ENCODE results near the gene EFCAB12. TPM values are rescaled to one million over a fixed set of nuclear protein-coding genes. Genes with fewer than 3 reads are reported as not detected.

Gene EFCAB12
- total and polyA plus RNA-seq, 2 experiments from 2014 or later: 0.19 to 0.20 TPM

GRCh38 chr3:129449279-129450115, 21.1 kb upstream of the EFCAB12 start:
- Histone ChIP-seq H3K9me2 (replicated peaks; ENCODE audit: insufficient read depth) (no peaks in the 10 kb centered on the region), H3K27ac (peak overlapping the region; percentile 8), H3K9me3 (ENCODE audit: low read depth) (no peaks in the 10 kb centered on the region), H3K4me3 (no peak overlapping the region), H3K4me1 (ENCODE audit: insufficient read depth) (peaks cover 20% of the 10 kb centered on the region), H3K36me3 (replicated peaks; ENCODE audit: insufficient read depth, low read depth) (no peaks in the 10 kb centered on the region), H3K4me2 (no peak overlapping the region), H4K20me1 (ENCODE audit: insufficient read depth, poor library complexity, severe bottlenecking) (no peaks in the 10 kb centered on the region), H2AFZ (no peak overlapping the region), H3K27me3 (no peaks in the 10 kb centered on the region), H3K79me2 (peaks cover 9% of the 10 kb centered on the region)
- no peak for DNase-seq (ENCODE audit: low spot score)
- 52% methylated on average over 5 of the region's 5 CpGs for WGBS (ENCODE audit: low lambda C conversion rate, missing lambda C conversion rate)
- TF ChIP-seq CTCF (IDR thresholded peaks at IDR 0.05; ENCODE audit: poor library complexity) (no peak), EZH2 (IDR thresholded peaks at IDR 0.05; ENCODE audit: borderline replicate concordance) (no peak), EZH2phosphoT487 (IDR thresholded peaks at IDR 0.05; ENCODE audit: low read depth, severe bottlenecking, unreplicated experiment) (no peak)

- Histone ChIP-seq H4K20me1 (ENCODE audit: insufficient read depth, poor library complexity, severe bottlenecking) (no peaks in the 10 kb centered on the region), H3K4me2 (peak overlapping the region; percentile 55), H3K36me3 (replicated peaks; ENCODE audit: insufficient read depth, low read depth) (no peaks in the 10 kb centered on the region), H3K9me3 (ENCODE audit: low read depth) (no peaks in the 10 kb centered on the region), H3K27me3 (no peaks in the 10 kb centered on the region), H3K79me2 (peaks cover 13% of the 10 kb centered on the region), H3K4me3 (no peak overlapping the region), H3K4me1 (ENCODE audit: insufficient read depth) (peaks cover 20% of the 10 kb centered on the region), H2AFZ (peak overlapping the region; percentile 51), H3K9me2 (replicated peaks; ENCODE audit: insufficient read depth) (no peaks in the 10 kb centered on the region), H3K27ac (peak overlapping the region; percentile 74)
- no peak for DNase-seq (ENCODE audit: low spot score)
- WGBS (ENCODE audit: low lambda C conversion rate, missing lambda C conversion rate): 77% methylated on average over 18 of the region's 18 CpGs
- TF ChIP-seq CTCF (IDR thresholded peaks at IDR 0.05; ENCODE audit: poor library complexity) (no peak), EZH2phosphoT487 (IDR thresholded peaks at IDR 0.05; ENCODE audit: low read depth, severe bottlenecking, unreplicated experiment) (no peak), EZH2 (IDR thresholded peaks at IDR 0.05; ENCODE audit: borderline replicate concordance) (no peak)
Measured at GRCh38 chr3:129448186-129448895, 19.9 kb upstream of the EFCAB12 start.

- peaks cover 27% of the 10 kb centered on the region for H3K79me2 ChIP-seq
- H3K27ac ChIP-seq: peak overlapping the region; percentile 74
- no peak overlapping the region for H2AFZ ChIP-seq
- no peaks in the 10 kb centered on the region for H3K9me2 ChIP-seq (replicated peaks; ENCODE audit: insufficient read depth)
- no peak overlapping the region for H3K4me3 ChIP-seq
- H3K36me3 ChIP-seq (replicated peaks; ENCODE audit: insufficient read depth, low read depth): no peaks in the 10 kb centered on the region
- H3K9me3 ChIP-seq (ENCODE audit: low read depth): no peaks in the 10 kb centered on the region
- DNase-seq (ENCODE audit: low spot score): no peak
- peaks cover 22% of the 10 kb centered on the region for H3K4me1 ChIP-seq (ENCODE audit: insufficient read depth)
- 41% methylated on average over 1 of the region's 1 CpG for WGBS (ENCODE audit: low lambda C conversion rate, missing lambda C conversion rate)
- no peak for TF ChIP-seq EZH2 (IDR thresholded peaks at IDR 0.05; ENCODE audit: borderline replicate concordance)
- H3K4me2 ChIP-seq: peak overlapping the region; percentile 55
- no peaks in the 10 kb centered on the region for H3K27me3 ChIP-seq
- no peaks in the 10 kb centered on the region for H4K20me1 ChIP-seq (ENCODE audit: insufficient read depth, poor library complexity, severe bottlenecking)
Measured at GRCh38 chr3:129446926-129447325, 18.5 kb upstream of the EFCAB12 start.

- peak overlapping the region; percentile 74 for H3K27ac ChIP-seq
Measured at GRCh38 chr3:129445471-129445870, 17.0 kb upstream of the EFCAB12 start.

More at GRCh38 chr3:129445471-129445870, 17.0 kb upstream of the EFCAB12 start:
- WGBS (ENCODE audit: low lambda C conversion rate, missing lambda C conversion rate): 98% methylated on average over 3 of the region's 3 CpGs
- Histone ChIP-seq H3K4me1 (ENCODE audit: insufficient read depth) (peaks cover 32% of the 10 kb centered on the region), H3K36me3 (replicated peaks; ENCODE audit: insufficient read depth, low read depth) (no peaks in the 10 kb centered on the region), H2AFZ (no peak overlapping the region), H3K4me3 (no peak overlapping the region), H3K4me2 (peak overlapping the region; percentile 44), H3K9me3 (ENCODE audit: low read depth) (no peaks in the 10 kb centered on the region), H3K9me2 (replicated peaks; ENCODE audit: insufficient read depth) (no peaks in the 10 kb centered on the region), H4K20me1 (ENCODE audit: insufficient read depth, poor library complexity, severe bottlenecking) (no peaks in the 10 kb centered on the region), H3K79me2 (peaks cover 39% of the 10 kb centered on the region), H3K27me3 (no peaks in the 10 kb centered on the region)
- DNase-seq (ENCODE audit: low spot score): no peak
- TF ChIP-seq EZH2phosphoT487 (IDR thresholded peaks at IDR 0.05; ENCODE audit: low read depth, severe bottlenecking, unreplicated experiment): no peak
- TF ChIP-seq EZH2 (IDR thresholded peaks at IDR 0.05; ENCODE audit: borderline replicate concordance): no peak
- TF ChIP-seq CTCF (IDR thresholded peaks at IDR 0.05; ENCODE audit: poor library complexity): no peak
